Inferior parietal cortex (tissue), 1 donor: ENCODE results near the gene ANKAR.
"Not testable (repeated sequence)": the region's sequence is repeated elsewhere in the genome, so short reads cannot be mapped to it uniquely, and the experiment has no call there.

Experiments used
- DNase-seq: peaks from one replicate; pipeline ENCODE4 v3.0.0-alpha.2; 2016; ENCODE audit errors: extremely low spot score

ANKAR gene

GRCh38 chr2:189674374-189675112, at the start of gene ANKAR:
ANKAR (plus strand) TSS chr2:189674670; CDS start chr2:189676491, 1,821 bp downstream.
- DNase-seq, result peak; percentile 79

DNA sequence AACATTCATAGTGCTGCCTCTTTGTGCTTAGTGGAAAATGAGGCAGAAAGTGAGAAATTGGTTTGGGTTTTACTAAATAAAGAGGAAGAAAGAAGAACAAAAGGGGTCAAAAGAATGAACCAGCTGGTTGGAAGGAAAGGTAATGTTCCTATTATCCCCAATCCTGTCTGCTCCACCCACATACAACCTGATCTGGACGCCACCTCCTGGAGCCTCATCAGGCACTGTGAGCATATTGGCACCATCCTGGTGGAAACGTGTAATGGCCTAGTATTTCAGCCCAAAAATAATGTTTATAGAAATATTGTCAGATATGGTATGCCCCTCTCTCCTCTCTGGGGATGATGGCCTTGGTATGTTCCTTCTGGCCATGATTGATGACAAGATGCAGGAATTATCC, 48.8 kb upstream of the ANKAR start:
- no peak for DNase-seq

DNA sequence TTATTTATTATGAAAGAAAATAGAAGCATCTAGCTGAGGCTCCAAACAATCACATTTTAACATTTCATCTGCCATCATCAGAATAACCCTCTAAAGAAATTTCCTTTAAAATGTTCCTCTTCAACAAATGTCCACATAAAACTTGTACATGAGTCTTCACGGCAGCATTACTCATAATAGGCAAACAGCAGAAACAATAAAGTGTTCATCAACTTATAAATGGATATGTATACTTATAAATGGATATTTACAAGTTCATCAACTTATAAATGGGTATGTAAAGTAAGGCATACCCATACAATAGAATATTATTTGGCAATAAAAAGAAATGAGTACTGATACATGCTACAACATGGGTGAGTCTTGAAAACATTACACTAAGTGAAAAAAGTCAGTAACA, 46.7 kb upstream of the ANKAR start:
- DNase-seq, result no peak

- no peak for DNase-seq
Measured at GRCh38 chr2:189628817-189629530, 45.5 kb upstream of the ANKAR start.

- no peak for DNase-seq
Measured at GRCh38 chr2:189629531-189630453, 44.7 kb upstream of the ANKAR start.

GRCh38 chr2:189631849-189632248, 42.6 kb upstream of the ANKAR start:
- DNase-seq, result no peak

- no peak for DNase-seq
Measured at GRCh38 chr2:189633392-189633811, 41.1 kb upstream of the ANKAR start.

DNA sequence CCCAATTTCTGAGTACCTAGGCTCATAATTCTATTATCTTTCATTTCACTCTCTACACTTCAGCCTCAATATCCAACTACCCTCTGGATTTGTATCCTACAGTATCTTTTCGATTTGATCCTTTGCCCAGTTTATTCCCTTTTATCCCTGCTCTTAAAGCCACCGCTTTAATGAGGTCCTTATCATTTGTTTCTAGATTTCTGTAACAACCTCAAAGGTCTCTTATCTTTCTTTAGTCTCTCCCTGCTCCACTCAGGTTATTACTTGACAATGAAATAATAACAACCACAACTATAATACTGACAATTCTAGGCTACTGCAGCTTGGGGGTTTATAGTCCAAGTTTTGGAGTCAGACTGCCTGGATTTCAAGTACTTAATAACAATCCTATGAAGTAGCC, 39.1 kb upstream of the ANKAR start:
- DNase-seq, result no peak

GRCh38 chr2:189638301-189639006, 36.0 kb upstream of the ANKAR start:
- no peak for DNase-seq

DNA sequence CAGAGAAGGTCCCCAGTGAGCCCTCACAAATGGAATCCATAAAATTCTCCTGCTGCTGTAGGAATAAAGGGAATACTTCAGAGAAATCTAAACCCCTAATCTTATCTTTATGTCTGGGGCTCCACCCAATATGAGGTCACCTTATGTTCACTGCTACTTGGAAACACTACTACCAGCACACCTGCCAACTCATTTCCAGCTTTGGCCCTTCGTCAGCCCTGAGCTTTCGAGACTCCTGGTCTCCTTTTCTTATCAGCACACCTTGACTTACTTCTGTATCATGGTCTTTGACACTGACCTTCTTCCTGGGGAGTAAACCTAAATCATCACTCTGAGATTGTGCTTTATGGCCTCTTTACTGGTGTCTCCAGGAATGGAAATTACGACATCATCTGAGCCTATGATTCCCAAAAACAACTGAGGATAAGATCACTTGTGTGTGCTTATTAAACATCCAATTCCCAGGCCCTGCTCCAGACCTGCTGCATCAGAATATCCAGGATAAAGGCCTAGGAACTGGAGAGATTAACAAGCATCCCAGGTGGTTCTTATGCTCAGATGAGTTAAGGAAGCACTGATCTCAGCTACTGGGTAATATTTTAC, 35.4 kb upstream of the ANKAR start:
- no peak for DNase-seq

GRCh38 chr2:189641002-189641401, 33.5 kb upstream of the ANKAR start:
- no peak for DNase-seq

- no peak for DNase-seq
Measured at GRCh38 chr2:189641590-189641989, 32.9 kb upstream of the ANKAR start.

DNA sequence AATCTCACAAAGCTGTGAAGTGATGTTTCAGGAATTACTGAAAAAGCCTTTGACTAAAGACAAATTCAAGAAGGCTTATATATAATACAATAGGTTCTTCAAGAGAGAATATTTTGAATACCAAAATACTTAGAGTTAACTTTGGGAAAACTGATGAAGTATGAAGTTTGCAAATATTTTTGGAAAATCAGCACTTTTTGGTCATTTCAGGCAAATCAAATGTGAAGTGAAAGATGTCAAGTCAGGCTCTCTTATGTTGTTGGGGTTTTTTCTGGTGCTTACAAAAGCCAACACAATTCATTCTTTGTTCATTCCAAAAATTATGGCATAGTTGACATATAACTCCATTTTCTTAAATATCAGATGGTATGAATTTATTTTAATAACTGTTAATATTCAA, 27.9 kb upstream of the ANKAR start:
- DNase-seq, result no peak

DNA sequence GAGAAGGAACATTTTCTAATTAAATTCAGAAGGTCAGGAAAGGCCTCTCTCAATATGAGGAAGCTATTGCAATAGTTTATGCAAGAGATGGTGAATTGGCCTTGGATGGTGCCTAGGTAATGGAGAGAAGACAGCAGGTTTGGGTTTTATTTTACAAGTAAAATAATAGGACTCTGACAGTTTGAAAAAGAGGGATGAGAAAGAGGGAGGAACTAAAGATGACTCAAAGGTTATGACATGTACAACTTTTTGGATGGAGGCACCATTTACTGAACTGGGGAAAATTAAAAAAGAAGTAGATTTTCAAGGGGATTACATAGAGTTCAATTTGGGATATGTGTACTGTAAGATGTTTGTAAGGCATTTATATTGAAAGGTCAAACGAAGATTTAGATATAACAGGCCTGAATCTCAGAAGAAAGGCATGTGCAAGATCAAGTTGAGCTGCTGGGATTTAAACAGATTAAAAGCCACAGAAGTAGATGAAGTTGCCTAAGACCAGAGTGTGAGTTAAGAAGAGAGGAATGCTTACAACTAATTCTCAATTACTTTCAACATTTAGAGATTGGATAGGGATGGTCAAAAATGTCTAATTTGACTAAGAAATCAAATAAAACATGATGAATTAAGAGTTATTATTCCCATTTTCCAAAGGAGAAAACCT, 25.5 kb upstream of the ANKAR start:
- DNase-seq, result no peak

- DNase-seq, result no peak
Measured at GRCh38 chr2:189651284-189651683, 23.2 kb upstream of the ANKAR start.

DNA sequence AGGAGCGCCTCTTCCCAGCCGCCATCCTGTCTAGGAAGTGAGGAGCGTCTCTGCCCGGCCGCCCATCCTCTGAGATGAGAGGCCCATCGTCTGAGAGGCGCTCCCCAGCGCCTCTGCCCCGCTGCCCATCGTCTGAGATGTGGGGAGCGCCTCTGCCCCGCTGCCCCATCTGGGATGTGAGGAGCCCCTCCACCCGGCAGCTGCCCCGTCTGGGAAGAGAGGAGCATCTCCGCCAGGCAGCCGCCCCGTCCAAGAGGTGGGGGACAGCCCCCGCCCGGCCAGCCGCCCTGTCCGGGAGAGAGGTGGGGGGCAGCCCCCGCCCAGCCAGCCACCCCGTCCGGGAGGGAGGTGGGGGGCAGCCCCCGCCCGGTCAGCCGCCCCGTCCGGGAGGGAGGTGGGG, 21.0 kb upstream of the ANKAR start:
- DNase-seq, result not testable (repeated sequence)

GRCh38 chr2:189654641-189655040, 19.8 kb upstream of the ANKAR start:
- no peak for DNase-seq

DNA sequence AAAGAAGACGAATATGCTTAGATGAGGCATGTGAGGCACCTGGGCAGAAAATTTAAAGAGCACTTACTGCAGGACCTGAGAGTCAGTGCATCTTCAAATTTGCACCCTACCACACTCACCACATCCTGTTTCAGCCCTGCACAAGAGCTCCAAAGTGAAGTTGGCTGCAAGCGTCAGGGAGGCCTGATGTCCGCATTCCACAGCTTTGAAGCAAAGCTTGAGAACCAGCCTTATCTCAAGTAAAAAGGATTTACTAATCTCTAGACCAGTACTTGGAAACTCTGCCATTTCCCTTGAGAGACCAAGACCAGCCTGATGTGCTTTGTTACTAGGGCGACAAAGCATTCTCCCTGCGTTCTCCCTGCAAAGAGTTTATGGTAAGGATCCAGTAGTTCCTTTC, 16.6 kb upstream of the ANKAR start:
- no peak for DNase-seq

GRCh38 chr2:189658306-189659212, 15.9 kb upstream of the ANKAR start:
- no peak for DNase-seq

GRCh38 chr2:189659734-189660133, 14.7 kb upstream of the ANKAR start:
- no peak for DNase-seq
